PC-9 (cell line): ENCODE results near the gene RNU2-1. TPM values are rescaled to one million over a fixed set of nuclear protein-coding genes. Genes with fewer than 3 reads are reported as not detected.

Experiments used
- total RNA-seq: library from RNA; stranded (reverse); gene quantifications from 2 replicates; pipeline ENCODE4 v1.2.3, GENCODE V29; 2021

The RNU2-1 gene
- total RNA-seq, 1 experiment from 2014 or later, result 4,274 TPM

Other genes starting within 250 kb of the RNU2-1 start
- 593 and 950 TPM in 2 replicates for gene RPL27, start 235.6 kb downstream of the RNU2-1 start, total RNA-seq
- 19.7 and 22.1 TPM in 2 replicates for gene IFI35, start 227.2 kb downstream of the RNU2-1 start, total RNA-seq
- gene VAT1, start 211.6 kb downstream of the RNU2-1 start, total RNA-seq, result 212 and 220 TPM in 2 replicates
- gene RND2, start 208.7 kb downstream of the RNU2-1 start, total RNA-seq, result 0.26 and 0.43 TPM in 2 replicates
- gene BRCA1, start 108.6 kb downstream of the RNU2-1 start, total RNA-seq, result 40.9 and 52.0 TPM in 2 replicates
- 80.5 and 93.7 TPM in 2 replicates for gene NBR1, start 62.8 kb downstream of the RNU2-1 start, total RNA-seq
- gene TMEM106A, start 22.1 kb downstream of the RNU2-1 start, total RNA-seq, result 8.3 and 8.6 TPM in 2 replicates
- not detected in 2 replicates for gene CCDC200, start 5.4 kb downstream of the RNU2-1 start, total RNA-seq
- 8.8 and 11.6 TPM in 2 replicates for gene ARL4D, start 165.0 kb upstream of the RNU2-1 start, total RNA-seq
- gene DHX8, start 250.0 kb upstream of the RNU2-1 start, total RNA-seq, result 42.4 and 55.4 TPM in 2 replicates